Esophagus muscularis mucosa (tissue), 4 donors: ENCODE results near the gene SUGP1. TPM values are rescaled to one million over a fixed set of nuclear protein-coding genes. Genes with fewer than 3 reads are reported as not detected.

Experiments
- DNase-seq: peaks from one replicate; pipeline ENCODE4 v3.0.0-alpha.2; 2017; ENCODE audit errors: extremely low spot score
- H3K27ac ChIP-seq, 4 donors: fragments of 200-600 bp; sonication (generic); replicated peaks in 1 of 4; 1 replicate in 3 of 4; 2 replicates in 1 of 4; pipeline ENCODE4 v1.5.1; 2016 to 2019; ENCODE audit warnings: mild to moderate bottlenecking in 1 of 4
- H3K27me3 ChIP-seq, 4 donors: fragments of 200-600 bp; sonication (generic); one replicate each; pipeline versions ENCODE4 v1.5.1 to v1.6.0; 2016 to 2019
- H3K36me3 ChIP-seq, 4 donors: fragments of 200-600 bp; sonication (generic); one replicate each; pipeline ENCODE4 v1.5.1; 2016 to 2019
- H3K4me1 ChIP-seq, 4 donors: fragments of 200-600 bp; sonication (generic); one replicate each; pipeline ENCODE4 v1.5.1; 2016 to 2019
- H3K4me3 ChIP-seq, 4 donors: fragments of 200-600 bp; sonication (generic); 1 replicate in 2 of 4; 2 replicates in 2 of 4; pipeline ENCODE4 v1.5.1; 2016 to 2019; ENCODE audit warnings: mild to moderate bottlenecking in 4 of 4, moderate library complexity in 1 of 4
- H3K9me3 ChIP-seq, 4 donors: fragments of 200-600 bp; sonication (generic); 1 replicate in 3 of 4; 2 replicates in 1 of 4; pipeline ENCODE4 v1.5.1; 2016 to 2019
- CTCF ChIP-seq, 3 experiments: fragments of 200-600 bp in 2 of 3; fragments of 450-650 bp in 1 of 3; sonication (generic) in 2 of 3; IDR thresholded peaks; one replicate each; pipeline ENCODE4 v1.5.1; 2017 to 2019; ENCODE audit warnings: antibody characterized with exemption in 3 of 3, mild to moderate bottlenecking in 2 of 3, moderate library complexity in 1 of 3
- EP300 ChIP-seq: sonication (generic); formaldehyde crosslinking; IDR thresholded peaks from one replicate; pipeline ENCODE4 v1.6.1; 2017; ENCODE audit warnings: antibody characterized with exemption
- POLR2A ChIP-seq: fragments of 450-650 bp; IDR thresholded peaks from one replicate; pipeline ENCODE4 v1.6.1; 2017; ENCODE audit warnings: antibody characterized with exemption, moderate library complexity, mild to moderate bottlenecking, low read depth
- POLR2AphosphoS5 ChIP-seq, 2 donors: sonication (generic); formaldehyde crosslinking; IDR thresholded peaks; one replicate each; pipeline ENCODE4 v1.6.1; 2017; ENCODE audit warnings: antibody characterized with exemption in 2 of 2
- WGBS: methylation state at CpG from one replicate; pipeline ENCODE4 v1.1.5; 2018; 5-methylcytosine and 5-hydroxymethylcytosine counted together
- intact Hi-C: fragments of 100-400 bp; cut with DNase I; formaldehyde crosslinking; loops from one replicate; pipeline ENCODE4 v1.15.1; 2023
- total RNA-seq, 4 donors: library from RNA; depleted of rRNA; stranded (reverse); fragments of >200 nt; gene quantifications; one replicate each; pipeline versions ENCODE4 v1.1.0 to v1.2.1, GENCODE V29; 2016

Gene SUGP1
- total RNA-seq, 4 donors from 2014 or later, result 26.0 to 43.8 (median 30.8) TPM

- TF ChIP-seq POLR2AphosphoS5 (IDR thresholded peaks at IDR 0.05), result no peak
- TF ChIP-seq CTCF (IDR thresholded peaks at IDR 0.05), result no peak
- TF ChIP-seq POLR2A, result no peak
- TF ChIP-seq EP300, result no peak
- Histone ChIP-seq H3K27ac (no peak overlapping the region), H3K9me3 (no peaks in the 10 kb centered on the region), H3K4me1 (peaks cover 8 to 11% (median 11%) of the 10 kb centered on the region in 4 donors), H3K27me3 (peaks cover 3 to 67% (median 17%) of the 10 kb centered on the region in 4 donors), H3K36me3 (no peaks in the 10 kb centered on the region), H3K4me3 (no peak overlapping the region)
- no peak for DNase-seq
- WGBS, result 11% methylated on average over 29 of the region's 31 CpGs
- intact Hi-C loops, result no loop called here
Measured at GRCh38 chr19:19262190-19263057, 57.9 kb downstream of the SUGP1 start.

GRCh38 chr19:19261350-19262189 is 58.7 kb downstream of the SUGP1 start:
- no peak overlapping the region for H3K27ac ChIP-seq
- WGBS, result 3% methylated on average over 32 of the region's 52 CpGs
- intact Hi-C loops, result no loop called here
- peak overlapping the region; percentile 6 to 36 (median 30) for H3K4me3 ChIP-seq
- no peak for DNase-seq
- no peaks in the 10 kb centered on the region for H3K36me3 ChIP-seq
- no peak for TF ChIP-seq CTCF (IDR thresholded peaks at IDR 0.05)
- no peak for TF ChIP-seq POLR2AphosphoS5 (IDR thresholded peaks at IDR 0.05)
- no peak for TF ChIP-seq POLR2A
- TF ChIP-seq EP300, result no peak
- peaks cover 8 to 11% (median 11%) of the 10 kb centered on the region in 4 donors for H3K4me1 ChIP-seq
- peaks cover 3 to 76% (median 17%) of the 10 kb centered on the region in 4 donors for H3K27me3 ChIP-seq
- no peaks in the 10 kb centered on the region for H3K9me3 ChIP-seq

- peak overlapping the region in 1 of 4 donors; percentile 36 for H3K4me3 ChIP-seq
- no peaks in the 10 kb centered on the region for H3K36me3 ChIP-seq
- intact Hi-C loops, result no loop called here
- H3K27ac ChIP-seq, result no peak overlapping the region
- no peak for TF ChIP-seq POLR2A
- TF ChIP-seq POLR2AphosphoS5 (IDR thresholded peaks at IDR 0.05), result no peak
- TF ChIP-seq CTCF (IDR thresholded peaks at IDR 0.05), result no peak
- no peak for TF ChIP-seq EP300
- H3K4me1 ChIP-seq, result peaks cover 8 to 11% (median 11%) of the 10 kb centered on the region in 4 donors
- WGBS, result 65% methylated on average over 26 of the region's 36 CpGs
- DNase-seq, result no peak
- peaks cover 3 to 85% (median 18%) of the 10 kb centered on the region in 4 donors for H3K27me3 ChIP-seq
- H3K9me3 ChIP-seq, result no peaks in the 10 kb centered on the region
Measured at GRCh38 chr19:19260417-19261214, 59.7 kb downstream of the SUGP1 start.

GRCh38 chr19:19259741-19260140 is 60.6 kb downstream of the SUGP1 start:
- Histone ChIP-seq H3K4me1 (peaks cover 8 to 11% (median 11%) of the 10 kb centered on the region in 4 donors), H3K36me3 (no peaks in the 10 kb centered on the region), H3K4me3 (no peak overlapping the region), H3K27ac (no peak overlapping the region), H3K27me3 (peaks cover 3 to 92% (median 19%) of the 10 kb centered on the region in 4 donors), H3K9me3 (no peaks in the 10 kb centered on the region)
- WGBS, result 97% methylated on average over 2 of the region's 2 CpGs
- no peak for TF ChIP-seq POLR2AphosphoS5 (IDR thresholded peaks at IDR 0.05)
- TF ChIP-seq CTCF (IDR thresholded peaks at IDR 0.05), result no peak
- TF ChIP-seq POLR2A, result no peak
- TF ChIP-seq EP300, result no peak
- intact Hi-C loops, result no loop called here
- DNase-seq, result no peak
